Frontal cortex (tissue), 4 donors: ENCODE data around the gene GABRG3. TPM values are rescaled to one million over a fixed set of nuclear protein-coding genes. Genes with fewer than 3 reads are reported as not detected.
A peak's percentile ranks its signal among the peaks of the same experiment; 100 is the strongest.

Experiments used
- DNase-seq, 2 donors: peaks; one replicate each; pipeline ENCODE4 v3.0.0; 2012; ENCODE audit warnings: low spot score in 2 of 2
- FAIRE-seq: peaks from 2 replicates; lab custom pipeline; 2012; peaks lifted over from hg19 to GRCh38; lab: Jason Lieb, UNC
- total RNA-seq: library from RNA; depleted of rRNA; stranded (reverse); fragments of >200 nt; gene quantifications from one replicate; pipeline ENCODE4 v1.2.3, GENCODE V29; 2014
- donor health status: control.
- donor health status: control.
- donor health status: control.

Gene GABRG3
- total RNA-seq, 1 donor from 2014 or later: 24.1 TPM

DNA sequence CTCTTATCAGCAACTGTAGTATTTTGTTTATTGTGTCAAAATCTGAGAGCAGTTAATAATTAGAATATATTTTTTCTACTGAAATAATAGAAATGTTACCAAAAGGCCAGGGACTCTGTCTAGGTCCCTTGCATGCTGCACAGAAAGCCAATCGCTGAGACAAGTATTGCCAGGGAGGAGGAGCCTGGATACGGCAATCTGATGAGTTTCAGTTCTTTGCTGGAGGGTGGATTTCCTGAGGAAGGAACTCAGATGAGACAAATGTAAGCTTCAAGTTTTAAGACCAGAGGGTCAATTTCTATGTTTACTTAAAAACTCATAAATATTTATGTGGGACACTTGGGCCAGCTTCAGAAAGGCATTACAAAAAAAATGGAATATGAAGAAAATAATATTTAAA is 252.2 kb downstream of the GABRG3 start:
- DNase-seq (no peak), FAIRE-seq (no peak)

DNA sequence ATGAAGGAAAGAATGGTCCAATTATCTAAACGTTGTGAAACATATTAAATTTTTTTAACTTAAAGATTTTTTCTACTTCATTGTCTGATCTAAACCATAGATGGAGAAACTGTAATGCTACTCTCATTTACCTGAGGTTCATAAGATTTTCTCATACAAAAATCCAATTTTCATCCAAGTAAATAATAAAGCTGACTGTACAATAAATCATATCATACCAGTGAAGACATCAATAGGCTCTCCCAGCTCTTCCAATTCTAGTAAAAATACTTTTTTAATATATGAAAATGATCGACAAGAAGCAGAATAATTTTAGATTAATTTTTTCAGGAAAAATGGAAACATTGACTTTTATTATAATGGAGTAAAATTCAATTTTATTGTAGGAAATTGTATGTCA is 260.8 kb downstream of the GABRG3 start:
- FAIRE-seq (peak; percentile 17), DNase-seq (no peak)

DNA sequence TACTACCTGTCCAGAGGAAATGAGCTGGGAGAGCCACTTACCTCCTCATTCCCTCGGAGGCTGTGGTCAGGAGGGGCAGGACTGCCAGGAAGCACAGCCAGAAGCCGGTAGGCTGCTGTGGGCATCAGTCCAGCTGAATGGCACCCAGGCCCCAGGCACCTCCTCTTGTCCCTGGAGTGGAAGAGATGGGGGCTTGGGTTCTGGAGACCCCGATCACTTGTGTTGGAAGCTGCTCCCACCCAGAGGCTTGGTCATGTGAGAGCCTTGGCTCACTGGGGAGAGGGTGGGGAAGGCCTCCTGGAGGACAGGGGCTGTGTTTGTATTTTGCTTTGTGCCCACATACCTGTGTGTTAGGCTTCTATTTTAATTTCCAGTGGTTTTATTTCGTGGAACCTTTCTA is 261.9 kb downstream of the GABRG3 start:
- no peak for FAIRE-seq

GRCh38 chr15:27234593-27234992 is 263.6 kb downstream of the GABRG3 start:
- FAIRE-seq (no peak), DNase-seq (no peak)

More for the DNA sequence above, 261.9 kb downstream of the GABRG3 start:
- DNase-seq: no peak

DNA sequence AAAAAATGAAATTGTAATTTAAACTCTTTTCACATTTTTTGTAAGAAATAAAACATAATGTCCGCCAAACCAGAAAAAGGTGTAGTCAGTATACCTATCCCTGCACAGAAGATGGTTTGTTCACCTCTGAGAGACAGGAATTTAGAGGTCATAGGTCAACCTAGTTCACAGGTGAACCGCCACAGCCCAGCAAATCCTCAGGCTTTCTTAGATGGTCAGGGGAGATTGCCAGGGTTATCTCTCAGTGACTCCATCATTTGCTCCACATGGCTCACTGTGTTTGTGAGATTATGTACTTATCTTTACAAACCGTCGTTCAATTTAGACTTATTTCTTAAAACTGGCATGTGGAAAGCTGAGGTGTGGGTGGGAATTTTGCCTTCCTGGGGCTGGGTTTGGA is 264.2 kb downstream of the GABRG3 start:
- no peak for DNase-seq
- no peak for FAIRE-seq

- DNase-seq (no peak), FAIRE-seq (no peak)
Observed at GRCh38 chr15:27235681-27236080, 264.7 kb downstream of the GABRG3 start.

DNA sequence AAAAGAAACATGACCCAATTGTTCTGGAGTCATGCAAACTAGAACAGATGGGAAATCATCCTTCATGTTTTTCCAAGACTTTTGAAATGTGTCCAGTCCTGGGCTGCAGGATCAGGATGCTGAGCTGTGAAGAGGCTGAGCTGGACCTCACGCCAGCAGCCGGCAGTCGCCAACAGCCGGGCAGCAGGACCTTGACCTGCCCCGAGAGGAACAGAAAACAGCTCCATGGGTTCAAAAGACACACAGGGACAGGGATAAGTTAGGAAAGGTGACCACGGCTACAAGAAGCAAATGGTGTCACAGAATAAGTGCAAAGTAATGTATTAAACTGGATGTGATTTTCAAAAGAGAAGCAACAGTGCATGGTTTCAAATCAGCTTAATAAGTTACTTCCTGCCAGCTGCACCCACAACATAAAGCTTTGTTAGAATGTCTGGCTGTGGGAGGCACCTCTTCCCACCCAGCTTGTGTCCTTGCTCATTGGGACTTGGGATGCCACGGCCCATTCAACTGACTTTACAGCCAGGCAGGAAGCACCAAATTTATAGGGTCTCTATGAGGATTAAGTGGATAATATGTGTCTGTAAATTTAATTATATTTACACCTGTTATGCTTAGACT is 266.4 kb downstream of the GABRG3 start:
- no peak for DNase-seq
- FAIRE-seq: no peak

GRCh38 chr15:27238209-27238608 is 267.2 kb downstream of the GABRG3 start:
- DNase-seq (no peak), FAIRE-seq (no peak)

GRCh38 chr15:27238707-27239423 is 267.9 kb downstream of the GABRG3 start:
- no peak for FAIRE-seq

GRCh38 chr15:27241943-27242342 is 271.0 kb downstream of the GABRG3 start:
- FAIRE-seq: no peak

More at GRCh38 chr15:27238707-27239423, 267.9 kb downstream of the GABRG3 start:
- DNase-seq: no peak

GRCh38 chr15:27244047-27244446 is 273.1 kb downstream of the GABRG3 start:
- DNase-seq (no peak), FAIRE-seq (no peak)

More at GRCh38 chr15:27241943-27242342, 271.0 kb downstream of the GABRG3 start:
- no peak for DNase-seq

DNA sequence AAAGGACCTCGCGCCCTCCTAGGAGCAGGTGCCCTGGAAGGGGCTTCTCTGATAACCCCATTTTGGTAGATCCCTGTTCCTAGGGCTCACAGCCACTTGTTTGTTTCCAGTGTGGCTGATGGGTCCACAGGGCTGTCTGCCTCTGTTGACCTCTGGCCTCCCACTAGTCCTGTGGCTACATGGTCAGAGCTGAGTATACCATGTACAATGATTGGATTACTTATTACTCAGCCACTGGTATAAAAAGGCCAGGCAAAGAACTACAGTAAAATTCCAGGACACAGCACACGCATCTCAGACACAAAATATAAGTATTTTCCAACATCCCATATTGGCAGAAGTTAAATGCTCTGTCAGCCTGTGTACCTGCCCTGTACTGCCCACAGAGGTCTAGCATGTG is 277.3 kb downstream of the GABRG3 start:
- FAIRE-seq (no peak), DNase-seq (no peak)

DNA sequence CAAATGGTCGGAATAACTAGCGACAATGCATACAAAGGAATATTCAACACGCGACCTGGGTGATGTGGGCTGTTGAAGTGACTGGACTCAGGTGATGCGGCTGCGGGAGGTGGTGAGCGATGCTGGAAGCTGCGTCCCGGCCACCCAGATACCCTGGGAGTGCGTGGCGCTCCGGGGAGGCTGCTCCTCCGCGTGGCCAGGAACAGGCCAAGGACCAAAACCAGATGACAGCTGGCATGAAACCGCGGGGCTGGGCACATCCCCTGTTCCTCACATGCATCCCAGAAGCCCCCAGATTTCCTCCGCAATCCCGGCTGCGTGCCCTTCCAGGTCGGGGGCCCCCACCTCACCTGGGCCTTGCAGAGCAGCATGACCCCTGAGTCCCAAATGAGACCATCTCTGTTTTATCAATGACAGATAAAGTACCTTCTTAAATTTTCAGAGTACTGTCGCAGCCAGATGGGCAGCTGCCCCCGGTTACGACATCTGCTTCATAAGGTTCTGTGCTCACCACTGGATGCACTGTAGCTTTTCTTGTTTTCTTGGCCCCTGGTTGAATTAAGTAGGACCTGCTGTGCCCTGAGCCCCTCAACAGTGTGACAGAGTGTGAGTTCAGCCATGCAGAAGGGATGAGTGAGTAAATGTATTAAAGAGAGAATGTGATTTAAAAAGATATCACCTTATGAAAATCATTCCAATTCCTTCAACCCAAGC is 278.2 kb downstream of the GABRG3 start:
- DNase-seq (no peak), FAIRE-seq (no peak)

DNA sequence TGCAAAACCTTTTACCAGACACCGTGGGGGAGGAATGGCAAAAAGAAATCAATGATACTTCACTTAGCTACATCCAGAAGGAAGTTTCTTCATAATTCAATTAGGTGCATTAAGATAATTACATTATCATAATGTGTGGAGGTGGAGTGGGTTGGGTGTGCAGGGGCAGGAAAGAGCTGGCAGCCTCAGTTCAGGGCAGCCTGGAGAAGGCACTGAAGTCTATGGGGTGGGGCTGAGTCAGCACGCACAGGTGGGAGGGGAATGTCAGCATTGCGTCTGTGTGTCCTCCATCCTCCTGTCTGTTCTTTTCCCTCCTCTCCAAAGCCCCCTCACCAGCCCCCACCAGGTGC is 278.8 kb downstream of the GABRG3 start:
- no peak for DNase-seq
- no peak for FAIRE-seq

DNA sequence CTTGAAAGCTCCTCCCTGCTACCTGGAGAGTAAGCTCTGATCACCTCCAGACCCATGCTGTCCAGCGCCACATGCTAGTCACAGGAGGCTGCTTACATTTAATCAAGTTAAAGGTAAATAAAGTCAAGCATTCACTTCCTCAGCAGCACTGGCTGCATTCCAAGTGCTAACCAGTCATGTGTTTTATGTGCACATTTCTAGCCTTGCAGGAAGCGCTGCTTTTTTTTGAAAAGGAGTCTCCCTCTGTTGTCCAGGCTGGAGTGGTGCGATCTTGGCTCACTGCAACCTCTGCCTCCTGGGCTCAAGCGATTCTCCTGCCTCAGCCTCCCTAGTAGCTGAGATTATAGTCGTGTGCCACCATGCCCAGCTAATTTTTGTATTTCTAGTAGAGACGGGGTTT is 279.2 kb downstream of the GABRG3 start:
- FAIRE-seq (no peak), DNase-seq (no peak)

GRCh38 chr15:27254055-27254454 is 283.1 kb downstream of the GABRG3 start:
- FAIRE-seq (no peak), DNase-seq (no peak)

- no peak for DNase-seq
- no peak for FAIRE-seq
Observed at GRCh38 chr15:27254801-27255200, 283.8 kb downstream of the GABRG3 start.

DNA sequence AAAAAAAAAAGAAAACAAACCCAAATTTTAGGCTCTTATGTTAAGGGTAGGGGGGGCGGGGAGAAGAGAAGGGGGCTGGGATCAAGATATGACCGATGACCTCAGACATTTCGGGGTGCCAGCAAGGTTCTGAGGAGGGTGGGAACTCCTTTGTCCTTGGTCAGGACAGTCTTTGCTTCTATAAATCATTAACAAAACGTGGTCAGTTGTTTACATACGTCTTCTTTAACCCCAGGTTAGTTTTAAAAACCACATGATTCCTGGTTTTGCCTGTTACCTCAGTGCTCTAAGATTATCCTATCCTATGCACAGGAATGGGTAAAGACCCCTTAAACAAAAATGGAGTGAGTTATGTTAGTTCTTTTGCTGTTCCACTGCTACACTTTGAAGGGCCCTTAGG is 285.5 kb downstream of the GABRG3 start:
- DNase-seq: no peak
- no peak for FAIRE-seq

- no peak for DNase-seq
- no peak for FAIRE-seq
Observed at GRCh38 chr15:27258287-27258686, 287.3 kb downstream of the GABRG3 start.

GRCh38 chr15:27260523-27260922 is 289.5 kb downstream of the GABRG3 start:
- FAIRE-seq (no peak), DNase-seq (no peak)

GRCh38 chr15:27268923-27269322 is 297.9 kb downstream of the GABRG3 start:
- no peak for FAIRE-seq
- no peak for DNase-seq
